Vagina (tissue), 2 donors: Measurements from ENCODE around the gene GAL3ST2. TPM values are rescaled to one million over a fixed set of nuclear protein-coding genes. Genes with fewer than 3 reads are reported as not detected.
"Not testable (repeated sequence)": the region's sequence is repeated elsewhere in the genome, so short reads cannot be mapped to it uniquely, and the experiment has no call there.

Experiments
- DNase-seq, 2 donors: peaks; one replicate each; pipeline ENCODE4 v3.0.0-alpha.2; 2017; ENCODE audit errors: extremely low spot score in 2 of 2
- H3K27ac ChIP-seq: fragments of 200-600 bp; sonication (generic); one replicate; pipeline ENCODE4 v1.5.1; 2019
- H3K27me3 ChIP-seq: fragments of 200-600 bp; sonication (generic); one replicate; pipeline ENCODE4 v1.5.1; 2019
- H3K36me3 ChIP-seq, 2 donors: fragments of 200-600 bp; sonication (generic); one replicate each; pipeline ENCODE4 v1.5.1; 2017 to 2019
- H3K4me1 ChIP-seq: fragments of 200-600 bp; sonication (generic); one replicate; pipeline ENCODE4 v1.5.1; 2019
- H3K4me3 ChIP-seq, 2 donors: fragments of 200-600 bp; sonication (generic); 1 replicate in 1 of 2; 2 replicates in 1 of 2; pipeline ENCODE4 v1.5.1; 2016 to 2019
- H3K9me3 ChIP-seq: fragments of 200-600 bp; sonication (generic); one replicate; pipeline ENCODE4 v1.5.1; 2019
- POLR2A ChIP-seq, 2 donors: fragments of 450-650 bp; IDR thresholded peaks; one replicate each; pipeline ENCODE4 v1.6.1; 2017; ENCODE audit warnings: antibody characterized with exemption in 2 of 2, mild to moderate bottlenecking in 2 of 2, moderate library complexity in 2 of 2
- POLR2AphosphoS5 ChIP-seq, 2 donors: sonication (generic); formaldehyde crosslinking; IDR thresholded peaks; one replicate each; pipeline ENCODE4 v1.9.0; 2017; ENCODE audit warnings: antibody characterized with exemption in 2 of 2, mild to moderate bottlenecking in 2 of 2, low read depth in 1 of 2; ENCODE audit not compliant: insufficient read depth in 1 of 2
- intact Hi-C: fragments of 100-400 bp; cut with DNase I; formaldehyde crosslinking; loops from one replicate; pipeline ENCODE4 v1.15.1; 2023
- total RNA-seq: library from RNA; depleted of rRNA; stranded (reverse); fragments of >200 nt; gene quantifications from one replicate; pipeline ENCODE4 v1.2.3, GENCODE V29; 2016
- TF ChIP-seq, protein P1 (sequence below), 3 experiments: fragments of 450-650 bp in 2 of 3; fragments of 200-600 bp in 1 of 3; sonication (generic) in 1 of 3; IDR thresholded peaks; one replicate each; pipeline ENCODE4 v1.5.1; 2017 to 2019; ENCODE audit warnings: antibody characterized with exemption in 3 of 3, mild to moderate bottlenecking in 2 of 3, moderate library complexity in 2 of 3

The GAL3ST2 gene
- total RNA-seq, 1 donor from 2014 or later: 0.98 TPM

DNA sequence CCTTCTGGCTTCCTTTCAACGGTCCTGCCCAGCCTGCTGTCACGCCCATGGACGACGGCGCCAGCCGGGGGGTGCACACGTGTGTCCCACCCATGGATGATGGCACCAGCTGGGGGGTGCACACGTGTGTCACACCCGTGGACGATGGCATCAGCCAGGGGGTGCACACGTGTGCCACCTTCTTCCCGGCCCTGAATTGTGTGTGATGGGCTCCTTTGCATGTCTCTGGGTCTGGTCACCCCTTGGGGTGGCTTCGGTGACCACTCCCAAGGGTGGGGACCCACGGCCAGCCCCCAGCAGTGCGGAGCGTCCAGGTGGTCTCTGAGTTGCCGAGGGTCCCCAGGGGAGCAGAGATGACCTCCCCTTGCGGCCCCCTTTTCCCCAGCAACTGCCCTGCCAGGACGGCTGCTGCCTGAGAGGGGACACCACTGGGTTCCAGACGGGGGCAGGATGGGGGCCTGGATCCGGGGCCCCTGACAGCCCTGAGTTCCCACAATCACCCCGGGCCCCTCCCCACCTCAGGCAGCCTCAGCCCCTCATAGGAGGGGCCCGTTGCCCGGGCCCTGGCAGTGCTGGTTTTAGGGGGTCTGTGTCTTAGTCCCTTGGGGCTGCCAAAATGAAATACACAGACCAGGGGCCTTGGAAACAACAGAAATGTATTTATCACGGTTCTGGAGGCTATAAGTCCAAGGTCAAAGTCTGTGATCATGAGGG, 41.8 kb downstream of the GAL3ST2 start:
- Histone ChIP-seq H3K4me1 (no peaks in the 10 kb centered on the region), H3K36me3 (no peaks in the 10 kb centered on the region), H3K27ac (no peak overlapping the region), H3K27me3 (no peaks in the 10 kb centered on the region), H3K4me3 (no peak overlapping the region), H3K9me3 (no peaks in the 10 kb centered on the region)
- TF ChIP-seq POLR2AphosphoS5 (IDR thresholded peaks at IDR 0.05; ENCODE audit: insufficient read depth in 1 of 2, low read depth in 1 of 2): no peak
- TF ChIP-seq POLR2A (IDR thresholded peaks at IDR 0.05): no peak
- TF ChIP-seq, protein P1, sequence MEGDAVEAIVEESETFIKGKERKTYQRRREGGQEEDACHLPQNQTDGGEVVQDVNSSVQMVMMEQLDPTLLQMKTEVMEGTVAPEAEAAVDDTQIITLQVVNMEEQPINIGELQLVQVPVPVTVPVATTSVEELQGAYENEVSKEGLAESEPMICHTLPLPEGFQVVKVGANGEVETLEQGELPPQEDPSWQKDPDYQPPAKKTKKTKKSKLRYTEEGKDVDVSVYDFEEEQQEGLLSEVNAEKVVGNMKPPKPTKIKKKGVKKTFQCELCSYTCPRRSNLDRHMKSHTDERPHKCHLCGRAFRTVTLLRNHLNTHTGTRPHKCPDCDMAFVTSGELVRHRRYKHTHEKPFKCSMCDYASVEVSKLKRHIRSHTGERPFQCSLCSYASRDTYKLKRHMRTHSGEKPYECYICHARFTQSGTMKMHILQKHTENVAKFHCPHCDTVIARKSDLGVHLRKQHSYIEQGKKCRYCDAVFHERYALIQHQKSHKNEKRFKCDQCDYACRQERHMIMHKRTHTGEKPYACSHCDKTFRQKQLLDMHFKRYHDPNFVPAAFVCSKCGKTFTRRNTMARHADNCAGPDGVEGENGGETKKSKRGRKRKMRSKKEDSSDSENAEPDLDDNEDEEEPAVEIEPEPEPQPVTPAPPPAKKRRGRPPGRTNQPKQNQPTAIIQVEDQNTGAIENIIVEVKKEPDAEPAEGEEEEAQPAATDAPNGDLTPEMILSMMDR (IDR thresholded peaks at IDR 0.05): no peak
- DNase-seq: no peak
- intact Hi-C loops: no loop called here

- Histone ChIP-seq H3K36me3 (no peaks in the 10 kb centered on the region), H3K27ac (no peak overlapping the region), H3K9me3 (no peaks in the 10 kb centered on the region), H3K27me3 (no peaks in the 10 kb centered on the region), H3K4me1 (no peaks in the 10 kb centered on the region), H3K4me3 (no peak overlapping the region)
- DNase-seq: no peak
- TF ChIP-seq POLR2AphosphoS5 (IDR thresholded peaks at IDR 0.05; ENCODE audit: insufficient read depth in 1 of 2, low read depth in 1 of 2) (no peak), POLR2A (IDR thresholded peaks at IDR 0.05) (no peak)
- TF ChIP-seq, protein P1 (IDR thresholded peaks at IDR 0.05): no peak
- intact Hi-C loops: no loop called here
Observed at GRCh38 chr2:241818943-241819270, 42.3 kb downstream of the GAL3ST2 start.

DNA sequence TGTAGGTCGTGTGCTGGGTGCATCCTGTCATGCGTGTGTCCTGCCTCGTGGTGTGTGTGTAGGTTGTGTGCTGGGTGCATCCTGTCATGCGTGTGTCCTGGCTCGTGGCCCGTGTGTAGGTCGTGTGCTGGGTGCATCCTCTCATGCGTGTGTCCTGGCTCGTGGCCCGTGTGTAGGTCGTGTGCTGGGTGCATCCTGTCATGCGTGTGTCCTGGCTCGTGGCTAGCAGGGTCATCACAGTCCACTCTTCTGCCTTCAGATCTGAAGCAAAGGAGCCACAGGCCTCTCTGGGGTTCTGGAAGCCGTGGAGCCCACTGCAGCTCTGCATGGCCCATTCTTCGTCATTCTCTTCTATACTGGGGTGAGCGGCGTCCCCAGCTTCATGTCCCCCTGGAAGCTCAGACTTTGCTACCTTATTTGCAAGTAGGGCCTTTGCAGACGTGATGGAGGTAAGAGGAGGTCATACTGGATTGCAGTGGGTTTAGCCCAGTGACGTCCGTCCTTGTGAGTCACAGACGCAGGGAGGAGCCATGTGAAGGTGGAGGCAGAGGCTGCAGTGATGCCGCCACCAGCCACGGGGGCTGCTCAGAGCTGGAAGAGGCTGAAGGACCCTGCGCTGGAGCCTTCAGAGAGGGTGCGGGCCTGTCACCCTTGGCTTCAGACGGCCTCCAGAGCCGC, 43.5 kb downstream of the GAL3ST2 start:
- DNase-seq, H3K9me3 ChIP-seq, H3K4me1 ChIP-seq, H3K27ac ChIP-seq, intact Hi-C loops, H3K4me3 ChIP-seq, H3K27me3 ChIP-seq, H3K36me3 ChIP-seq: not testable (repeated sequence)

- Histone ChIP-seq H3K36me3 (no peaks in the 10 kb centered on the region), H3K9me3 (no peaks in the 10 kb centered on the region), H3K4me1 (no peaks in the 10 kb centered on the region), H3K27ac (no peak overlapping the region), H3K27me3 (no peaks in the 10 kb centered on the region), H3K4me3 (no peak overlapping the region)
- DNase-seq: no peak
- TF ChIP-seq POLR2A (IDR thresholded peaks at IDR 0.05): no peak
- no peak for TF ChIP-seq POLR2AphosphoS5 (IDR thresholded peaks at IDR 0.05; ENCODE audit: insufficient read depth in 1 of 2, low read depth in 1 of 2)
- TF ChIP-seq, protein P1 (IDR thresholded peaks at IDR 0.05): no peak
- intact Hi-C loops: no loop called here
Observed at GRCh38 chr2:241820625-241821384, 44.2 kb downstream of the GAL3ST2 start.

- Histone ChIP-seq H3K27me3 (no peaks in the 10 kb centered on the region), H3K27ac (no peak overlapping the region), H3K4me1 (no peaks in the 10 kb centered on the region), H3K4me3 (no peak overlapping the region), H3K9me3 (no peaks in the 10 kb centered on the region), H3K36me3 (no peaks in the 10 kb centered on the region)
- no peak for TF ChIP-seq POLR2A (IDR thresholded peaks at IDR 0.05)
- no peak for TF ChIP-seq POLR2AphosphoS5 (IDR thresholded peaks at IDR 0.05; ENCODE audit: insufficient read depth in 1 of 2, low read depth in 1 of 2)
- TF ChIP-seq, protein P1 (IDR thresholded peaks at IDR 0.05): no peak
- intact Hi-C loops: no loop called here
- no peak for DNase-seq
Observed at GRCh38 chr2:241821460-241822263, 45.0 kb downstream of the GAL3ST2 start.
